ENCODE results near the gene CETN3.

CETN3 gene

GRCh38 chr5:90409318-90410177 is at the start of gene CETN3:
Gene CETN3 (minus strand): TSS chr5:90409756. CDS start chr5:90409661, 95 bp downstream.
- DNase-seq: peak; percentile 88

- no peak for DNase-seq
These were observed 37.4 kb upstream of the CETN3 start for GRCh38 chr5:90446961-90447360.

DNA sequence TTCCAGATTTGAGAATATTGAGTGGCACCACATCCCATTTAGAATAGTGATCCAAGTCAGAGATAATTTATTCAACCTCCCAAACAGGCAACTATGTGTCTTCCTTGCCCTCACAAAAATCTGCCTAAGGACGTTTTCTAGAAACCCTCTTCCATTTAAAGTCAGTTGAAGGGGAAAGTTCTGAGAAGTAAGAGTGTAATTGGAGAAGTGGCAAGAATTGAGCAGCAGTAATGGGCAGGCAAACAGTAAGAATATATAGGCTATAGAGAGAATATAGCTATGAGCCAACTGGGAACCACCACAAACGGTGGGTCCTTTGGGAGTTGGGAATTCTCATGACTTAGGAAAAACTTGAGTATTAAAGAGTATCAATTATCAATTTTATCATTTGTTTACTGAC is 31.1 kb upstream of the CETN3 start:
- no peak for DNase-seq

GRCh38 chr5:90438100-90438499 is 28.5 kb upstream of the CETN3 start:
- DNase-seq: no peak

DNA sequence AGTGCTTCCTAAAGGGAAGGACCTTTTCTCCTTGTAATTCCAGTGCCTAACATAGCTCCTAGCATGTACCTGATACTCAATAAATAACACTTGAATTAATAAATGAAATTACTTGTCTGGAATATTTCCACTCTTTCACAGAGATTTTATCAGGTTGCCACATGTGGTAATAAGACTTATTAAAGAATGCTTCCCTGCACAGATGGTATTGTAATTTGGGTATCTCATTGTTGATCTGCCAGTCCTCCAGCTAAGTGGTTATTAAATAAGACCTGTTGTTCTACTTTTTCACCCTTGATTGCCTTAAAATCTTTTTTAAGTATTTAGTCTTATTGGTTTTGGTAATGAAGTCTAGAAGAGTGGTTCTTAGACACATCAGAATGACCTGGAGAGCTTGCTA is 28.1 kb upstream of the CETN3 start:
- DNase-seq: no peak

- peak; percentile 20 for DNase-seq
These were observed 24.7 kb upstream of the CETN3 start for GRCh38 chr5:90434116-90434714.

DNA sequence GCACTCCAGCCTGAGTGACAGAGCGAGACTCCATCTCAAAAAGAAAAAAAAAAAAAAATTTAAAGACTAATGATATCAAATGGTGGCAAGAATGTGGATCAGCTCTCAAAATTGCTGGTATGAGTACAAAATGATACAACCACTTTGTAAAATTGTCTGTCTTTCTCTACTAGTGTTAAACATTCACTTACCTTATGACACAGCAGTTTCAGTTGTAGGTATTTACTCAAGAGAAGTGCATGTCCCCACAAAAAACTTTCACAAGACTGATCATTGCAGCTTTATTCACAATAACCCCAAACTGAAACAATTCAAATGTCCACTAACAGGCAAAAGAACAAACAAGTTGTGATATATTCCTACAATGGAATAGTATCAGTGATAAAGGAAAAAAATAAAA is 14.7 kb upstream of the CETN3 start:
- no peak for DNase-seq

DNA sequence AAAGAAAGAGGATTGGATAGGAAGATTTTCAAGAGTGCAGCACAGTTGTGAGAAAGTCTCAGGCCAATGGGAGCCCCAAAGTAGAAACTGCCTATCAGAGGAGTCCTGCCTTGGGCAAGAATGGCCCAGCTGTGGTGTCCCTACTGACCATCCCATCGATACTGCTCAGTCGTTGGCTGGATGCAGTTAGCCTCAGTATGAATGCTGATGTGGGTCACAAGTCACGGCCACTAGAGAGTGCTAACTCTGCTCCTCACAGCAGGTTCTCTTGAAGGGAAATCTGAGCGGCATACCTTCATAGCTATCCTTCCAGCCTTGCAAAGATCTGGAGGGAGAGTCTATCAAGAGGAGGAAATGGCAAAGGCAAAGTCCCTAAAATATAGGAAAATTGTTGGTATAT is 11.6 kb upstream of the CETN3 start:
- no peak for DNase-seq

- no peak for DNase-seq
These were observed 8.7 kb upstream of the CETN3 start for GRCh38 chr5:90418214-90418613.

- DNase-seq: no peak
These were observed 714 bp upstream of the CETN3 start for GRCh38 chr5:90410178-90410762.

GRCh38 chr5:90408571-90409317 is 812 bp downstream of the CETN3 start:
- no peak for DNase-seq

DNA sequence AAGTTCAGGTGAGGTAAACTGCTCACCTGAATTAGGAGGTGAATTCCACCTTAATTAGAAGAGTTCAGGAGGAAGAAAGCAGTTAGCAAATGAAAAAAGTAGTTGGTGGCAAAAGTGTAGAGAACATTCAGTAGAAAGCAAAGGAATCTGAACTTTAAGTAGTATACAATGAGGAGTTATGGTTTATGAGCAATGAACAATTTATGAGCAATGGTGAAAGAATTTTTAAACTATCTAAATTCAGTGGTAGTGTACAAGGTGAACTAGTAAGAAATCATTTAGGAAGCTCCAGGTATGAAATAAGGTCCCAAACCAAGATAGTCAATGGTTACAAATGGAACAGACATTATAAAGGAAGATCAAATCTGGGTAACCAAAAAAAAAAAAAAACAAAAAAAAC is 3.1 kb downstream of the CETN3 start:
- no peak for DNase-seq

DNA sequence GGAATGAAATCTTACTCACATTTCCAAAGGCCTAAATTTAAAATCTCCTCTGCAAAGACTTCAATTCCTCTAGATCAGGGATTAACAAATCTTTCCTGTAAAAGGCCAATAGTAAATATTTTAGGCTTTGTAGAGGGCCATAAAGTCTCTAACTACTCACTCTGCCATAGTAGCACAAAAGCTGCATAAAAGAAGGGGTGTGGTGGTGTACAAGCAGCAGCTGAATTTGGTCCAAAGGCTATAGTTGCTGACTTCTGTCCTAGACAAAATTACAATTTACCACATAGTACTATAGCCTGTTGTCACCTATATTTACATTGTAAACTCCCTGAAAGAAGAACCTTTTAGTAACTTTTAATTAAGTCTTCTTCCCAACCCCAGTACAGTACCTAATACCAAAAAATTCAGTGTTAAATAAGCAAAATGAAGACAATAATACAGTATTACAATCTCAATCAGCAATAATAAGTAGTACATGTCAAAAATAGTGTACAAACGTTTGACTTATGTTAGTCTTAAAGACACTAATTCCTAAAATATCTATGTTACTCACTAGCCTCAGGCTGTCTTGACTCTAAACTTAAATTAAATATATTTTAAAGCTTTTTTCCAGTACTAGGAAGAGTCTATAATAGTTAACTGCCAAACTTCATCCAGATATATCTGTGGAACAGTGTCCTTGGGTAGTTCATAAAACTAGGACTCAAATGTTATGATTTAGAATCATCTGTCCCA is 6.9 kb downstream of the CETN3 start:
- DNase-seq: no peak

DNA sequence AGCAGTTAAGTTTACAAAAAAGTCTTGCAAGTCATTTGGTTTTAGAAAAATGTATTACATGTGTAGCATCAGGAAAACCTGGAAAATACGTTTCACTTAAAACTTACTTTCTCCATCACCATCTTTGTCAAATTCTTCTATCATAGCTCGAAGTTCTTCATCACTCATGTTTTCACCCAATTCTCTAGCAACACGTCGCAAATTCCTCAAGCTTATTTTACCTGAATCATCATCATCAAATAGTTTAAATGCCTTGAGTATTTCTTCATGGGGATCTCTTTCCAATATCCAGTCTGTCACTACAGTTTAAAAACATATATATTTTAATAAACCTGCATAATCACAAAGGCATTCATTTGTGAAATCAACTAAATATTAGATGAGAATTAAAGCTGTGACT is 10.3 kb downstream of the CETN3 start:
- no peak for DNase-seq

GRCh38 chr5:90398726-90399125 is 10.8 kb downstream of the CETN3 start:
- DNase-seq: no peak

DNA sequence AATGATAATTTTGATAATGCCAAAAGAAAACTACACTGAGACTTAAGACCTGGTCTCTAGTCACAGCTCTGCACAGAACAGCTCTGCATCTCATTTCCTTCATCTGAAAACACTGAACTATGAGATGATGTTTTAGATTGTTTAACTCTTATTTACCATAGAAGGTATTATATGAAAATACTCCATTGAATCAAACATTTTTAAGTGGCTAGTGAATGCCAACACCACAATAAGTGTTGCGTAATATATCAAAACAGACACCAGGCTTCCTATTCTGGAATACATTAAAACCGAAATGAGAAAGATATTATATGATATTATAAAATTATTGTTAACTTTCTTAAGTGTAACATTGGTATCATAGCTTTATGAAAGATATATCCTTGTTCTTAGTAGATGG is 14.6 kb downstream of the CETN3 start:
- no peak for DNase-seq

- DNase-seq: no peak
These were observed 18.6 kb downstream of the CETN3 start for GRCh38 chr5:90390928-90391327.

DNA sequence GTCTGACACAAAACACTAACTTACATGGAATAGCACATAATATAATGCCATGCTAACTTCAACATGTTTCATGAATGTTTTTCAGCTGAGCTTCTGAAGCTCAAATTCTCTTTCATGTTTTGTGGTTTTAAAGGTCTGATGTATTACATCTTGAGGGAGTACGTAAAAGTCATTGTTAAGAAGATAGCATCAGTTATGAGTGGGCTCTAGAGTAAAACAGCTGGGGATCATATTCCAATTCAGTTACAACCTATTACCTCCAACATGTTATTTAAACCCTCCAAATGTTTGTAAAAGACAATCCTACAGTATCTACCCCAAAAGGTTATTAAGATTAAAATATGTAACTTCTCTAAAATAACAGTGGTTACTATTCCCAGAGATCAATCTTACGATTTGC is 19.2 kb downstream of the CETN3 start:
- DNase-seq: no peak

GRCh38 chr5:90387508-90387907 is 22.0 kb downstream of the CETN3 start:
- no peak for DNase-seq

DNA sequence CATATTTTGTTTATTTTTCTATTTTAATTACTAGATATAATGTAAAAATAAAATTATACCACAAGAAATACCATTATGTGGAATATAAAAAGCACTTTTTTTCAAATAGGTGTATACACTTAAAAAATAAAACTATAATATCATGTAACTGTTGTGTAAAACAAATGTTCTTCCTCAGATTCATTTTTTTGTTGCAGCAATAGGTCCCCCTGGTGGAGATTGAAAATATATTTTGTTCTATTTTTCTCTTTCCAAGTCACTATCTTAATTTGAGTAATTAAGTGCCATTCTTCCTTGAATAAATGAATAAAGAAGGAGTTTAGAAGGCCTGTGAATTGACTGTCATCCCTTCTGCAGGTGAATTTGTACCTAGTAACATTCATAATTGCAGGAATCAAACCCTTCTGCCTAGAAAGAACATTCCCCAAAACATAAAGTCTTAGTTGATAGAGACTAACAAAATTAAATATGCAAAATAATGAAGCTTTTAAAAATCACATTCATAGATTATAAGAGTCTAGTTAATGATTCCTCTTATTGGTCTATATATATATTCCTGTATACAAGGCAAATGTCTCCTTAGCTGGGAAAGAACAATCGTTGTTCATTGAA is 23.4 kb downstream of the CETN3 start:
- peak; percentile 7 for DNase-seq

DNA sequence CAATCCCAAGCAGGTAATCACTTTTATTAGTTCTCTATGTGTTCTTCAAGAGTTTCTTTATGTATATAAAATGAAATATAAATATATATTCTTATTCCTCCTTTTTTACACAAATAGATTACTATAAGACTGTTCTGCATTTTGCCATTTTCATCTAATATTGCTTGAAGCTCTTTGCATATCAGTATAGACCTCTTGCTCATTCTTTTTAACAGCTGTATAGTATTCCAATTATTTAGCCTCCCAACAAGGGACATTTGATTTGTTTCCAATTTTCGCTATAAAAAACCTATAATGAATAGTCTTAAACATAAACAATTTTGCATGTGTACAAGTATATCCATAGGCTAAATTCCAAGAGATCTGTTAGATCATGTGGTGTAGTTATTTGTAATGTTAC is 25.2 kb downstream of the CETN3 start:
- DNase-seq: no peak

- no peak for DNase-seq
These were observed 25.7 kb downstream of the CETN3 start for GRCh38 chr5:90383903-90384302.
